ENCODE measurements around the gene COL28A1.

The COL28A1 gene

DNA sequence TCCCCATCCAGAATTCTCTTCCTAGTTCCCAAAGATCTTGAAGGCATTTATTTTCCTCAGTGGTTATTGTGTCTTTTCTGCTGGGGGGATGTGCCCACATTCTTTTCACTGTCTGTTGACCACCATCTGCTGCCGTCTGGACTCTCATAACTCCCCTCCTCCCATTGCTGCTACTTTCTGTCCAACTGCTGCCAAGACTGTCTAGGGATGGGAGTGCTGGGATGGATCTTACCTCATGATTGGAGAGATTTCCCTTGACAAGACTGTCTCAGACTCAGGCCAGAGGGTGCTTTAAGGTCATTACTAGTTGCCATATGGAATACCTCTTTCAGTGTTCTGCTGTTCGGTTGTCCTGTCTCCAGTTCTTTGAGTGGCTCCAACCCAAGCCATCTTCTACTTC, 211.8 kb downstream of the COL28A1 start:
- no peak for DNase-seq

DNA sequence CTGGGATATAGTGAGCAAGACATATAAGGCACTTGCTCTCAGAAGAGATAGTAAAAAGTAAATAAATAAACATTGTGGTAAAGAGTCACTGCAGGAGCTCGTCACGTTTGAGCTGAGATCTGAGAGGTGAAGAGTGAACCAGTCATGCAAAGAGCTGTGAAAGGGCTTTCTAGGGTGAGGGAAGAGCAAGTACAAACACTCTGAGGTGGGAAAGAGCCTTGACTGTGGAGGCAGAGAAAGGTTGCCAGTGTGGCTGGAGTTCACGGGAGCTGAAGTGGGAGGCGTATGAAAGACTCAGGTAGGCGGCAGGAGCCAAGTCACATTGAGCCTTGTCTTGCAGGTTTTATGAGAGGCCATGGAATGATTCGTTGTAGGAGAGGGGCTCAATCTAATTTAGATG, 212.3 kb downstream of the COL28A1 start:
- no peak for DNase-seq

- no peak for DNase-seq
Observed at GRCh38 chr7:7321681-7322080, 214.0 kb downstream of the COL28A1 start.

DNA sequence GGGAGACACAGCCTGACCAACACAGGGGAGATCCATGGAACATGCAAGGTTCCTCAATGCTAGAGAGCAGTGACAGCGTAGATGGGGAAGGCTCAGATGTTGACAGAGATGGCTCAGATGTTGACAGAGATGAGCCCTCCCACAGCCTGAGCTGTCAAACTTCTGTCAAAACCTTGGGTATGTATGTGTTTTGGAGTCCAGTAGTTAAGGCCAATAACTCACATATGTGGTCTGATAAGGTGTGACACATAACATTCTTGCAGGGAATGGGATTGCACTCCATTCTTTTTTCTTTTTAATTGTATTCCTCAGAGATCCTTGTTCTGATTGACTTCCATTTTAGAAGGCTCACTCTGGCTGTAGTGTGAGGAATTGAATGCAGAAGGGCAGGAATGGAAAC, 217.1 kb downstream of the COL28A1 start:
- no peak for DNase-seq

DNA sequence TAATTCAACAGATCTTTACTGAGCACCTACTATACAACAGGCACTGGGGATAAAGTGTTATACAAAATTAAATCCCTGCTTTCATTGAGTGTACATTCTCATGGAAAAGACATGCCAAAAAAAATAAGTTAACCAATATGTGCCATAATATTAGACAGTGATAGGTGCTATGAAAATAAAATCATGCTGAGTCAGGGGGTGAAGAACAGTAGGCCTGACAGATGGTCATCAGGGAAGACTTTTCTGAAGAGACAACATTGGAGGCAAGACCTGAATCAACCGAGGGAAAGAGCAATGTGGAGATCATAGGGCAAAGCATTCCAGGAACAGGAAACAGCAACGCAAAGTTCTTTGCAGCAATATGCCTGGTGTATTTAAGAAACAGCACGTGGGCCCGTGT, 217.8 kb downstream of the COL28A1 start:
- no peak for DNase-seq

DNA sequence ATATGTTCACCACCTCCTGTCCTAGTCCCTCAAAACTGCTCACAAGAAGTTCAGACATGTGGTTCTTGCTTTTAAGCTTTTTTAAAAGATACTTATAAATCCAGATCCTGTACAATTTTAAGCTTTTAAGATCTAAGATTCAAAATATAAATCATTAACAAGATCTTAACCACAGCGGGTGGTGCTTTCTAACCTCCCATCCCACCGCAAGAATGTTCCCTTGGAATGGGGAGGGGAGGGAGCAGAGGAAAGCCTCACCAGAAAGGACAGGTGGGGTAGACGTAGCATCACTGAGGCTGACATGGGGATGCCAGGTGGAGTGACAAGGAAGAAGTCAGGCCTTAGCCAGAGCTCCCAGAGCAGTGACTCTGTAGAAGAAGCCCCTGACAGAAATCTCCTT, 219.8 kb downstream of the COL28A1 start:
- DNase-seq = no peak

DNA sequence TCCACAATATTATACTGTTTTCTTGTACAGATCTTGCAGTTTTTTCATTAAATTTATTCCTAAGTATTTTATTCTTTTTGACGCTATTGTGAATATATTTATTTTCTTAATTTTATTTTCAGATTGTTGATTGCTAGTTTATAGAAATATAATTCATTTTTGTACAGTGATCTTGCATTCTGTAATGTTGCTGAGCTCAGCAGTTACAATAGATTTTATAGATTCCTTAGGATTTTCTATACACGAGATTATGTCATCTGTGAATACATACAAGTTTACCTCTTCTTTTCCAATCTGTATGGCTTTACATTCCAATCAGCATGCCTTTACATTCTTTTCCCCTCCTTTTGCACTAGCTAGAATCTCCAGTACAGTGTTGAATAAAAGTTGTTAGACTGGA, 223.3 kb downstream of the COL28A1 start:
- no peak for DNase-seq

DNA sequence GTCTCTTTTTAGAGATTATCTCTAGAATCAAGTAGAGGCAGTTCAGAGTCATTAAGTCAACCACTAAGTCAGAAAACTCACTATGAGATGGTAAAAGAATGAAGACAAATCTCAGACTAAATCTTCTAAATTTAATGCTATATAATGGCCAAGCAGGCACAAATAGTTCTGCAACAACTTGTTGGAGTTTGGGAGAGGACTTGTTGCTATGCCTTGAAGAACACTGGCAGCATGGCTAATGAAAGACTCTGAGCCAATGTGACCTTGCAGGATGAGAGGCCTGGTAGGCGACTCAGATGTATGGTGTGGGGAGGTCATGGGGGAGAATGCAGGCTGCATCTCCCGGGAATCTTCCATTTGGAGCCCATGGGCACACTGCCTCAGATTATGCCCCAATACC, 224.7 kb downstream of the COL28A1 start:
- no peak for DNase-seq

- no peak for DNase-seq
Observed at GRCh38 chr7:7309203-7309602, 226.5 kb downstream of the COL28A1 start.
